GM12878 (cell line): ENCODE data around the gene RNF44.

ENCODE experiments used
- BRCA1 ChIP-seq: IDR thresholded peaks from 2 replicates; pipeline ENCODE4 v1.6.1; 2011; ENCODE audit warnings: low read depth, low read length, improper control_type of control experiment
- CHD2 ChIP-seq: IDR thresholded peaks from 2 replicates; pipeline ENCODE4 v1.6.1; 2011; ENCODE audit warnings: low read depth, low read length, improper control_type of control experiment, borderline replicate concordance
- GABPA ChIP-seq: IDR thresholded peaks from 2 replicates; pipeline ENCODE4 v1.6.1; 2014; ENCODE audit warnings: antibody characterized with exemption, low read depth, mild to moderate bottlenecking, inconsistent platforms
- POLR2A ChIP-seq: IDR thresholded peaks from 2 replicates; pipeline ENCODE4 v1.6.1; 2011; ENCODE audit warnings: low read depth, mild to moderate bottlenecking, low read length
- SMC3 ChIP-seq: IDR thresholded peaks from 2 replicates; pipeline ENCODE4 v1.6.1; 2011; ENCODE audit warnings: low read length, improper control_type of control experiment, borderline replicate concordance
- ZNF207 ChIP-seq: fragments of 450-650 bp; IDR thresholded peaks from 2 replicates; pipeline ENCODE4 v1.6.1; 2014; ENCODE audit warnings: antibody characterized with exemption, mild to moderate bottlenecking, borderline replicate concordance
- TF ChIP-seq, protein P1 (sequence below), 3 experiments: IDR thresholded peaks in 2 of 3; conservative IDR thresholded peaks in 1 of 3; 2 replicates each; pipeline ENCODE4 v1.5.1; 2011; ENCODE audit warnings: low read depth in 3 of 3, low read length in 3 of 3, mild to moderate bottlenecking in 3 of 3, control low read depth in 2 of 3, moderate library complexity in 2 of 3, inconsistent platforms in 1 of 3, mixed read lengths in 1 of 3; ENCODE audit not compliant: control insufficient read depth in 2 of 3, insufficient read depth in 1 of 3; ENCODE audit errors: extremely low read depth in 1 of 3

DNA sequence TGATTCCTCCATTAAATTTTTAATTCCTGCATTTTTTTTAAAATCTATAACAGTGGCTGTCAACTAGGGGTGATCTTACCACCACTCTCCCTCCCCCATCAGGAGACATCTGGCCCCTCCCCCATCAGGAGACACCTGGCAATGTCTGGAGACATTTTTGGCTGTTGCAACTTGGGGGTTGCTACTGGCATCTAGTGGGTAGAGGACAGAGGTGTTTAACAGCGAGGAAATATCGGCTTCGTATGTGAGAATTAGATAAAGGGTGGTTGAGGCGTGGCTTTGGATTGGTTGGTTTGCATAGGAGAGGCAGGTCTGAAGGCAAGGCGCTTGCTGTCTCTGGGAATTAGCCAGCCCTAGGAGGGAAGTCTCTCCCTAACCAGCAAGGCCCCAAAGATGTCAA, 22.5 kb upstream of the RNF44 start:
- no peak for TF ChIP-seq GABPA
- TF ChIP-seq, protein P1, sequence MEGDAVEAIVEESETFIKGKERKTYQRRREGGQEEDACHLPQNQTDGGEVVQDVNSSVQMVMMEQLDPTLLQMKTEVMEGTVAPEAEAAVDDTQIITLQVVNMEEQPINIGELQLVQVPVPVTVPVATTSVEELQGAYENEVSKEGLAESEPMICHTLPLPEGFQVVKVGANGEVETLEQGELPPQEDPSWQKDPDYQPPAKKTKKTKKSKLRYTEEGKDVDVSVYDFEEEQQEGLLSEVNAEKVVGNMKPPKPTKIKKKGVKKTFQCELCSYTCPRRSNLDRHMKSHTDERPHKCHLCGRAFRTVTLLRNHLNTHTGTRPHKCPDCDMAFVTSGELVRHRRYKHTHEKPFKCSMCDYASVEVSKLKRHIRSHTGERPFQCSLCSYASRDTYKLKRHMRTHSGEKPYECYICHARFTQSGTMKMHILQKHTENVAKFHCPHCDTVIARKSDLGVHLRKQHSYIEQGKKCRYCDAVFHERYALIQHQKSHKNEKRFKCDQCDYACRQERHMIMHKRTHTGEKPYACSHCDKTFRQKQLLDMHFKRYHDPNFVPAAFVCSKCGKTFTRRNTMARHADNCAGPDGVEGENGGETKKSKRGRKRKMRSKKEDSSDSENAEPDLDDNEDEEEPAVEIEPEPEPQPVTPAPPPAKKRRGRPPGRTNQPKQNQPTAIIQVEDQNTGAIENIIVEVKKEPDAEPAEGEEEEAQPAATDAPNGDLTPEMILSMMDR (IDR thresholded peaks at IDR 0.05 in 2 of 3, conservative IDR thresholded peaks at IDR 0.05 in 1 of 3; ENCODE audit: control insufficient read depth in 2 of 3, extremely low read depth in 1 of 3, insufficient read depth in 1 of 3, low read depth in 3 of 3, low read length in 3 of 3), result peak in 1 of 3 experiments; percentile 22; a peak in 2 of 6 replicates
- TF ChIP-seq SMC3, result no peak
- no peak for TF ChIP-seq CHD2
- no peak for TF ChIP-seq POLR2A
- no peak for TF ChIP-seq BRCA1
- TF ChIP-seq ZNF207, result no peak
